ENCODE data around the gene CBX2.

- TF ChIP-seq CTCF (IDR thresholded peaks at IDR 0.05; ENCODE audit: low read length) (no peak), EZH2 (IDR thresholded peaks at IDR 0.05; ENCODE audit: borderline replicate concordance, low read length) (no peak)
These were observed 55.1 kb downstream of the CBX2 start for GRCh38 chr17:79833110-79833450.
